GM12891 (cell line): ENCODE results near the gene PSMB9.
"Not testable (repeated sequence)": the region's sequence is repeated elsewhere in the genome, so short reads cannot be mapped to it uniquely, and the experiment has no call there.

Experiments used
- DNase-seq: peaks from one replicate; pipeline ENCODE4 v3.0.0; 2011; ENCODE audit warnings: low spot score; ENCODE audit not compliant: insufficient read length
- FAIRE-seq: peaks from 2 replicates; lab custom pipeline; 2011; peaks lifted over from hg19 to GRCh38; lab: Jason Lieb, UNC
- PAX5 ChIP-seq: IDR thresholded peaks from 2 replicates; pipeline ENCODE4 v1.6.1; 2011; ENCODE audit warnings: low read length, moderate library complexity, mild to moderate bottlenecking; ENCODE audit not compliant: insufficient read depth, severe bottlenecking
- POLR2A ChIP-seq: IDR thresholded peaks from 2 replicates; pipeline ENCODE4 v1.6.1; 2011; ENCODE audit warnings: low read depth, low read length, control low read depth
- POLR2AphosphoS5 ChIP-seq: IDR thresholded peaks from 2 replicates; pipeline ENCODE4 v1.6.1; 2011; ENCODE audit warnings: low read depth, low read length, control low read depth
- POU2F2 ChIP-seq: IDR thresholded peaks from 2 replicates; pipeline ENCODE4 v1.6.1; 2011; ENCODE audit warnings: low read depth, mild to moderate bottlenecking, control low read depth, low read length, moderate library complexity
- SPI1 ChIP-seq: IDR thresholded peaks from 2 replicates; pipeline ENCODE4 v1.6.1; 2011; ENCODE audit warnings: low read depth, low read length, control low read depth
- TAF1 ChIP-seq: IDR thresholded peaks from 2 replicates; pipeline ENCODE4 v1.6.1; 2011; ENCODE audit warnings: low read depth, low read length, control low read depth

Gene PSMB9

GRCh38 chr6:32857156-32857891 lies 3.3 kb downstream of the PSMB9 start:
- TF ChIP-seq POLR2AphosphoS5 (no peak), POU2F2 (no peak), TAF1 (no peak), POLR2A (no peak), SPI1 (no peak), PAX5 (no peak)
- FAIRE-seq, result no peak
- DNase-seq, result no peak

- TF ChIP-seq SPI1, result no peak
- TF ChIP-seq POLR2A, result no peak
- TF ChIP-seq PAX5, result no peak
- no peak for TF ChIP-seq TAF1
- no peak for TF ChIP-seq POLR2AphosphoS5
- DNase-seq (no peak), FAIRE-seq (no peak)
Measured at GRCh38 chr6:32858194-32858593, 4.2 kb downstream of the PSMB9 start.

- FAIRE-seq (no peak), DNase-seq (no peak)
- no peak for TF ChIP-seq POLR2A
- no peak for TF ChIP-seq PAX5
- no peak for TF ChIP-seq SPI1
- no peak for TF ChIP-seq POU2F2
- no peak for TF ChIP-seq POLR2AphosphoS5
- TF ChIP-seq TAF1, result no peak
Measured at GRCh38 chr6:32860674-32861073, 6.7 kb downstream of the PSMB9 start.

GRCh38 chr6:32862725-32863124 lies 8.7 kb downstream of the PSMB9 start:
- FAIRE-seq (no peak), DNase-seq (no peak)

GRCh38 chr6:32865724-32866443 lies 11.9 kb downstream of the PSMB9 start:
- TF ChIP-seq POU2F2 (no peak), POLR2AphosphoS5 (no peak), POLR2A (no peak)
- peak; percentile 74 for FAIRE-seq

More at GRCh38 chr6:32862725-32863124, 8.7 kb downstream of the PSMB9 start:
- TF ChIP-seq PAX5, result no peak
- TF ChIP-seq TAF1, result no peak
- no peak for TF ChIP-seq SPI1

GRCh38 chr6:32867022-32867477 lies 13.1 kb downstream of the PSMB9 start:
- no peak; the same call in 1 of the 2 replicates for TF ChIP-seq TAF1
- peak; percentile 73 for TF ChIP-seq SPI1
- FAIRE-seq (no peak), DNase-seq (no peak)

More at GRCh38 chr6:32865724-32866443, 11.9 kb downstream of the PSMB9 start:
- DNase-seq, result no peak

GRCh38 chr6:32867554-32868256 lies 13.7 kb downstream of the PSMB9 start:
- no peak for FAIRE-seq
- TF ChIP-seq PAX5, result no peak
- TF ChIP-seq SPI1, result no peak
- TF ChIP-seq TAF1, result no peak
- TF ChIP-seq POU2F2, result no peak
- TF ChIP-seq POLR2A, result no peak
- no peak for TF ChIP-seq POLR2AphosphoS5
- DNase-seq, result no peak

- DNase-seq (no peak), FAIRE-seq (peak; percentile 94)
- TF ChIP-seq PAX5 (no peak), POLR2AphosphoS5 (no peak), POLR2A (no peak), SPI1 (no peak), POU2F2 (no peak), TAF1 (no peak)
Measured at GRCh38 chr6:32868257-32868788, 14.3 kb downstream of the PSMB9 start.

- FAIRE-seq, DNase-seq: not testable (repeated sequence)
Measured at GRCh38 chr6:32873947-32874346, 20.0 kb downstream of the PSMB9 start.
